Measurements from ENCODE around the gene AK2.

GRCh38 chr1:32965251-32965747 is 71.4 kb downstream of the AK2 start:
- TF ChIP-seq CTCF (conservative IDR thresholded peaks at IDR 0.05): no peak
- no peak for TF ChIP-seq ZFX (IDR thresholded peaks at IDR 0.05)
